SK-N-SH treated with all-trans-retinoic acid at 6 μM for 48 hours (cell line): ENCODE measurements around the gene WDR49.

ENCODE experiments used
- ARNTL ChIP-seq: fragments of 450-650 bp; formaldehyde crosslinking; IDR thresholded peaks from 2 replicates; pipeline ENCODE4 v1.5.0; 2020; ENCODE audit warnings: low read depth, mild to moderate bottlenecking, moderate library complexity, borderline replicate concordance
- ZFP3 ChIP-seq: fragments of 250-450 bp; sonication (Bioruptor Pico); IDR thresholded peaks from 2 replicates; pipeline ENCODE4 v1.5.0; 2020; ENCODE audit warnings: mild to moderate bottlenecking, moderate library complexity
- ZNF70 ChIP-seq: fragments of 450-650 bp; formaldehyde crosslinking; IDR thresholded peaks from 2 replicates; pipeline ENCODE4 v1.5.0; 2020; ENCODE audit warnings: mild to moderate bottlenecking, moderate library complexity

- TF ChIP-seq ZNF70 (CRISPR knock-in tag): no peak
- no peak for TF ChIP-seq ZFP3 (CRISPR knock-in tag)
- TF ChIP-seq ARNTL: no peak
Observed at GRCh38 chr3:167700046-167700445, 46.3 kb upstream of the WDR49 start.
